ENCODE measurements around the gene NDUFV1. TPM values are rescaled to one million over a fixed set of nuclear protein-coding genes. Genes with fewer than 3 reads are reported as not detected.
A peak's percentile ranks its signal among the peaks of the same experiment; 100 is the strongest.

NDUFV1 gene
- total RNA-seq, 1 donor from 2014 or later: 121 TPM

GRCh38 chr11:67576735-67577475 lies 29.8 kb upstream of the NDUFV1 start:
- no peak for TF ChIP-seq CTCF (IDR thresholded peaks at IDR 0.05)
- Mint-ChIP-seq H3K27ac (ENCODE audit: unreplicated experiment) (peak overlapping the region; percentile 23), H3K36me3 (ENCODE audit: low read depth) (no peaks in the 10 kb centered on the region), H3K27me3 (ENCODE audit: low read depth) (peaks cover 32% of the 10 kb centered on the region), H3K4me1 (ENCODE audit: low read depth) (peaks cover 7% of the 10 kb centered on the region), H3K4me3 (ENCODE audit: unreplicated experiment) (no peak overlapping the region), H3K9me3 (ENCODE audit: low read depth) (no peaks in the 10 kb centered on the region)
- no peak for DNase-seq (ENCODE audit: low spot score)

- Mint-ChIP-seq H3K4me3 (ENCODE audit: unreplicated experiment) (no peak overlapping the region), H3K36me3 (ENCODE audit: low read depth) (no peaks in the 10 kb centered on the region), H3K27me3 (ENCODE audit: low read depth) (peaks cover 34% of the 10 kb centered on the region), H3K27ac (ENCODE audit: unreplicated experiment) (no peak overlapping the region), H3K4me1 (ENCODE audit: low read depth) (peaks cover 16% of the 10 kb centered on the region), H3K9me3 (ENCODE audit: low read depth) (no peaks in the 10 kb centered on the region)
- DNase-seq (ENCODE audit: low spot score): no peak
- no peak for TF ChIP-seq CTCF (IDR thresholded peaks at IDR 0.05)
These were observed 28.8 kb upstream of the NDUFV1 start for GRCh38 chr11:67577951-67578350.

GRCh38 chr11:67581469-67581868 lies 25.3 kb upstream of the NDUFV1 start:
- no peak for DNase-seq (ENCODE audit: low spot score)
- Mint-ChIP-seq H3K9me3 (ENCODE audit: low read depth) (no peaks in the 10 kb centered on the region), H3K27ac (ENCODE audit: unreplicated experiment) (peak overlapping the region; percentile 73), H3K36me3 (ENCODE audit: low read depth) (peaks cover 15% of the 10 kb centered on the region), H3K4me3 (ENCODE audit: unreplicated experiment) (no peak overlapping the region), H3K27me3 (ENCODE audit: low read depth) (peaks cover 22% of the 10 kb centered on the region), H3K4me1 (ENCODE audit: low read depth) (peaks cover 42% of the 10 kb centered on the region)
- TF ChIP-seq CTCF (IDR thresholded peaks at IDR 0.05): no peak

GRCh38 chr11:67582011-67582410 lies 24.7 kb upstream of the NDUFV1 start:
- H3K36me3 Mint-ChIP-seq (ENCODE audit: low read depth): peaks cover 20% of the 10 kb centered on the region
- H3K4me1 Mint-ChIP-seq (ENCODE audit: low read depth): peaks cover 46% of the 10 kb centered on the region
- no peak overlapping the region for H3K4me3 Mint-ChIP-seq (ENCODE audit: unreplicated experiment)
- H3K27me3 Mint-ChIP-seq (ENCODE audit: low read depth): peaks cover 21% of the 10 kb centered on the region
- no peaks in the 10 kb centered on the region for H3K9me3 Mint-ChIP-seq (ENCODE audit: low read depth)
- H3K27ac Mint-ChIP-seq (ENCODE audit: unreplicated experiment): no peak overlapping the region
- TF ChIP-seq CTCF (IDR thresholded peaks at IDR 0.05): no peak
- DNase-seq (ENCODE audit: low spot score): no peak

- Mint-ChIP-seq H3K4me3 (ENCODE audit: unreplicated experiment) (peak within 1 kb of the TSS; percentile 98), H3K27ac (ENCODE audit: unreplicated experiment) (peak within 1 kb of the TSS; percentile 99), H3K36me3 (ENCODE audit: low read depth) (peaks cover 23% of the 10 kb centered on the region), H3K27me3 (ENCODE audit: low read depth) (peaks cover 18% of the 10 kb centered on the region), H3K4me1 (ENCODE audit: low read depth) (peaks cover 48% of the 10 kb centered on the region), H3K9me3 (ENCODE audit: low read depth) (no peaks in the 10 kb centered on the region)
- TF ChIP-seq CTCF (IDR thresholded peaks at IDR 0.05): peak; percentile 87
- peak; percentile 96 for DNase-seq (ENCODE audit: low spot score)
These were observed 23.2 kb upstream of the NDUFV1 start, which contains the start of gene GSTP1 for GRCh38 chr11:67583247-67584204. Gene GSTP1, plus strand, starts transcription at chr11:67583812. Its CDS starts 32 bp downstream, at chr11:67583844.
